Measurements from ENCODE around the gene HOXB13. TPM values are rescaled to one million over a fixed set of nuclear protein-coding genes. Genes with fewer than 3 reads are reported as not detected.
A peak's percentile ranks its signal among the peaks of the same experiment; 100 is the strongest.

Gene HOXB13
- total RNA-seq, 1 donor from 2014 or later: not detected

- H3K4me3 Mint-ChIP-seq (ENCODE audit: unreplicated experiment): no peak overlapping the region
- H3K27me3 Mint-ChIP-seq (ENCODE audit: unreplicated experiment): peaks cover 38% of the 10 kb centered on the region
- DNase-seq (ENCODE audit: low spot score): no peak
- no peaks in the 10 kb centered on the region for H3K9me3 Mint-ChIP-seq (ENCODE audit: unreplicated experiment)
- no peak for TF ChIP-seq CTCF (IDR thresholded peaks at IDR 0.05; ENCODE audit: unreplicated experiment)
- no peak overlapping the region for H3K27ac Mint-ChIP-seq (ENCODE audit: unreplicated experiment)
- no peaks in the 10 kb centered on the region for H3K36me3 Mint-ChIP-seq (ENCODE audit: low read depth, unreplicated experiment)
- peaks cover 19% of the 10 kb centered on the region for H3K4me1 Mint-ChIP-seq (ENCODE audit: unreplicated experiment)
These were observed 2.2 kb downstream of the HOXB13 start for GRCh38 chr17:48726114-48726915.

- peaks cover 44% of the 10 kb centered on the region for H3K27me3 Mint-ChIP-seq (ENCODE audit: unreplicated experiment)
- H3K4me3 Mint-ChIP-seq (ENCODE audit: unreplicated experiment): no peak overlapping the region
- H3K36me3 Mint-ChIP-seq (ENCODE audit: low read depth, unreplicated experiment): no peaks in the 10 kb centered on the region
- no peak overlapping the region for H3K27ac Mint-ChIP-seq (ENCODE audit: unreplicated experiment)
- no peak for TF ChIP-seq CTCF (IDR thresholded peaks at IDR 0.05; ENCODE audit: unreplicated experiment)
- no peaks in the 10 kb centered on the region for H3K9me3 Mint-ChIP-seq (ENCODE audit: unreplicated experiment)
- no peak for DNase-seq (ENCODE audit: low spot score)
- peaks cover 23% of the 10 kb centered on the region for H3K4me1 Mint-ChIP-seq (ENCODE audit: unreplicated experiment)
These were observed 3.1 kb downstream of the HOXB13 start for GRCh38 chr17:48725288-48726064.

- no peak overlapping the region for H3K4me3 Mint-ChIP-seq (ENCODE audit: unreplicated experiment)
- TF ChIP-seq CTCF (IDR thresholded peaks at IDR 0.05; ENCODE audit: unreplicated experiment): no peak
- H3K27me3 Mint-ChIP-seq (ENCODE audit: unreplicated experiment): peaks cover 43% of the 10 kb centered on the region
- no peaks in the 10 kb centered on the region for H3K9me3 Mint-ChIP-seq (ENCODE audit: unreplicated experiment)
- H3K27ac Mint-ChIP-seq (ENCODE audit: unreplicated experiment): no peak overlapping the region
- no peak for DNase-seq (ENCODE audit: low spot score)
- H3K36me3 Mint-ChIP-seq (ENCODE audit: low read depth, unreplicated experiment): no peaks in the 10 kb centered on the region
- H3K4me1 Mint-ChIP-seq (ENCODE audit: unreplicated experiment): peaks cover 27% of the 10 kb centered on the region
These were observed 3.6 kb downstream of the HOXB13 start for GRCh38 chr17:48725004-48725287.

GRCh38 chr17:48724251-48725003 is 4.1 kb downstream of the HOXB13 start:
- Mint-ChIP-seq H3K36me3 (ENCODE audit: low read depth, unreplicated experiment) (no peaks in the 10 kb centered on the region), H3K9me3 (ENCODE audit: unreplicated experiment) (no peaks in the 10 kb centered on the region), H3K4me1 (ENCODE audit: unreplicated experiment) (peaks cover 24% of the 10 kb centered on the region), H3K27ac (ENCODE audit: unreplicated experiment) (no peak overlapping the region), H3K4me3 (ENCODE audit: unreplicated experiment) (no peak overlapping the region), H3K27me3 (ENCODE audit: unreplicated experiment) (peaks cover 43% of the 10 kb centered on the region)
- TF ChIP-seq CTCF (IDR thresholded peaks at IDR 0.05; ENCODE audit: unreplicated experiment): peak; percentile 47
- peak; percentile 87 for DNase-seq (ENCODE audit: low spot score)
